Measurements from ENCODE around the gene CTRB1. TPM values are rescaled to one million over a fixed set of nuclear protein-coding genes. Genes with fewer than 3 reads are reported as not detected.
"Not testable (repeated sequence)": the region's sequence is repeated elsewhere in the genome, so short reads cannot be mapped to it uniquely, and the experiment has no call there.

The CTRB1 gene
- polyA plus RNA-seq, 12 donors = 0.26 to 0.72 (median 0.51) TPM; not detected in 8

DNA sequence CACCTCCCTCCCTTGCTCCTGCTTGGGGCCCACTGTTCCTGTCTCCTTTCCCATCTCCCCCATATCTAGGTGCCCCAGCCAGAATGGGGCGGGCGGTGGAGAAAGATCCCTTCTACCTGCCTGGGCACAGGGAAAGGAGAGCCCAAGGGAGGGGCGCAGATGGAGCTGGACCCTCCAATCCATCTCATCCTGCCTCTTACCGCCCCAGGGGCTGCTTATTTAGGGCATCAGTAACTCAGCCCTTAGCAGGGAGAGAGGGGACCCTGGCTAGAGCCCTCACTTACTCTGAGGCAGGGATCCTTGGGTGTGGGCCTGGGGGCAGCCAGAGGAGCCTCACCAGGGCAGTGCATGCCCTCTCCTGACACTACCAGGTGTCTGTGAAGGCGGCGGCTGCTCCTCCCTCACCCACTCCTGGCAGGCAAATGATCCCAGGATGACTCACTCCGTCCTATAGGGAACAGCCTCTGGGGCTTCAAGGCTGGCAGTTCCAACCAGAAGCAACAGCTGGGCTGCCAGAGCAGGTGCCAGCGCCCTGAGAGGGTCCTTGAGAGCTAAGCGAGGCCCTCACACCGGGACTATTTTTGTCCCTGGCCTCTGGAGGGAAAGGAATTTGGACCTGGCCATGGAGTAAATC is 49.0 kb downstream of the CTRB1 start:
- no peak for DNase-seq

- DNase-seq = not testable (repeated sequence)
Measured at GRCh38 chr16:75269358-75269757, 50.6 kb downstream of the CTRB1 start.

DNA sequence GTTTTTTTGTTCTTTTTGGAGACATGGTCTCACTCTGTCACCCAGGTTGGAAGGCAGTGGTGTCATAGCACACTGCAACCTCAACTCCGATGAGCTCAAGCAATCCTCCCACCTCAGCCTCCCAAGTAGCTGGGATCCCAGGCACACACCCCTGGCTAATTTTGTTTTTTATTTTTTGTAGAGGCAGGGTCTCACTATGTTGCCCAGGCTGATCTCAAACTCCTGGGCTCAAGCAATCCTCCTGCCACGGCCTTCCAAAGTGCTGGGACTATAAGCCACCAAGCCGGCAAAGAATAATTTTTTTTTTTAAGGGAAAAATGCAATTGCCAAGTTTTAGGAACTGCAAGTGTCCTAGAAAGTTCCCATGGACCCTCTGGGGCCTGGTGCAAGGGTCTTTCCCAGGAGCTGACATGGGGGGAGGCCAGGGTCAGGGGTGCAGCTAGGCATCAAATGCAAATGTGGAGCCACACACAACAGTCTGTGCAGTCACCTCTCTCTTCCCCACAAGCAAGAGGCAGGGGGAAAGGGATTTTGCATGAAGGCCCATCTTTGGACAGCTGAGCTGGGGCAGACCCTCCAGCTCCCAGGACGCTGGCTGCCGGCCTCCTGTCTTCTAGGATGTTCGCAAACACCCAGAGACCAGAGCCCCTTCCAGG is 52.8 kb downstream of the CTRB1 start:
- no peak for DNase-seq

DNA sequence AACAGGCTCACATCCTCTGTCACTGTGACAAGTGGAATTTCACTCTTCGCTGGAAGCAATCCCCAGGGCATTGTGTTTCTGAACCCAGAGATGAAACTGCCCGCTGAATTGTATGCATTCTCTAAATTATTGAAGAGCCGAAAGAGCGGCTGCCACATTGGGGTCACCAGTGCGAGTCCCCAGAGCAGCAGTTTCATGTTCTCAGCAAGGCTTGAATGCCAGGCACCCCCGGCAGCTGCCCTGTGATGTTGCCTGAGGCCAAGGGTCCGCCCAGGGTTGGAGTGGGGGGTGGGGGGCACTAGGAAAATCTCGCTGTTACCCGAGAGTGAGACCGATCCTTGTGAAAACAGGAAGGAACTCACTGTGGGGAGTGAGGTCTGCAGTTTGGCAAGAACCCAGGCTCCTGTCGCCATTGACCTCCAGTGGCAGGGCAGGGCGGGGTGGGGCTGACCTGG is 53.3 kb downstream of the CTRB1 start:
- no peak for DNase-seq

GRCh38 chr16:75272629-75273028 is 53.8 kb downstream of the CTRB1 start:
- DNase-seq = not testable (repeated sequence)

DNA sequence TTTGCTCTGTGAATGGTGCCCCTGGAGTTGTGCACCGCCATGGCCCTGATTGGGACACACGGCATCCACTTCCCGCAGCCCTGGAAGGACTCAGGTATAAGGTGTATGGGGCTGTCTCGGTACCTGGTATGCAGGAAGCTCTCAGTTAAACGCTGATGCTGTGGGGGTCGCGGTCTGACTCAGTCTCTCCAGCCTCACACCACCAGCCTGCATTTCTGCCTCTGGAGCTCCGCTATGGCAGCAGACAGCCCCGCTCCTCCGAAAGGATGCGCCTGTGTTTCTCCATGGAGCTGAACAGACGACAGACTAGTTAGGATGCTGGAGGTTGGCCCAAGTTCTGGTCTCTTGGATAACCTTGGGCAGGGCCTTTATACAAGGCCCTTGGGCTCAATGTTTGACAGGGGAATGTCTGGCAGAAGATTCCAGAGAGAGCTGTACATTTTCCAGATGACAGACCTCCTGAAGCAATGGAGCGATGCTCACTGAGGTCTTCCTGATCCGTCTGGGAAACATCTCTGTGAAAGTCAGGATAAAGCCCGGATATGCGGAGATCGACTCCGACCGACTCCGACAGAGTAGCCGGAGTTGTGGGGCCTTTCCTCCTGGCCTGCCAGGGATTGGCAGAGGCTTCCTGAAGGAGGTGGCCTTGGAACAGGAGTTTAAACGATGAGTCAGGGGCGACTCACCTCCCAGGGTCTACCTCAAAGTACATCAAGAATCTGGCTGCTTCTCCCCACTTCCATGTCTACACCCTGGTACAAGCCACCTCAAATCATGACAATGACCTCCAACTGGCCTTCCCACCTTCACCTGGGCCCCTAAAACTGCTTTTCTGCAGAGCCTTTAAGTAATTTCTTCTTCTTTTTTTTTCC is 54.5 kb downstream of the CTRB1 start:
- DNase-seq = no peak

Other genes starting within 250 kb of the CTRB1 start
- 10 to 100 TPM in 11 of 12 donors, not detected in 1; 37.0 to 84.5 (median 48.7) TPM for gene WDR59, start 233.9 kb upstream of the CTRB1 start, polyA plus RNA-seq (ENCODE audit: insufficient read length in 12 of 12)
- gene ZNRF1, start 220.0 kb upstream of the CTRB1 start, polyA plus RNA-seq (ENCODE audit: insufficient read length in 12 of 12) = 10 to 100 TPM in 11 of 12 donors, not detected in 1; 37.6 to 99.0 (median 40.8) TPM
- gene LDHD, start 102.2 kb upstream of the CTRB1 start, polyA plus RNA-seq (ENCODE audit: insufficient read length in 12 of 12) = 1 to 10 TPM in 9 of 12 donors, under 1 TPM in 1, not detected in 2; 0.63 to 3.3 (median 2.2) TPM
- 10 to 100 TPM in 10 of 12 donors, 1 to 10 TPM in 1, not detected in 1; 8.5 to 19.6 (median 14.0) TPM for gene ZFP1, start 70.5 kb upstream of the CTRB1 start, polyA plus RNA-seq (ENCODE audit: insufficient read length in 12 of 12)
- under 1 TPM in 6 of 12 donors, not detected in 6; 0.17 to 0.85 (median 0.44) TPM for gene CTRB2, start 11.8 kb upstream of the CTRB1 start, polyA plus RNA-seq (ENCODE audit: insufficient read length in 12 of 12)
- 10 to 100 TPM in 11 of 12 donors, not detected in 1; 36.4 to 86.5 (median 42.8) TPM for gene BCAR1, start 32.6 kb downstream of the CTRB1 start, polyA plus RNA-seq (ENCODE audit: insufficient read length in 12 of 12)
- gene CFDP1, start 214.5 kb downstream of the CTRB1 start, polyA plus RNA-seq (ENCODE audit: insufficient read length in 12 of 12) = 100 to 1,000 TPM in 3 of 12 donors, 10 to 100 TPM in 8, not detected in 1; 69.9 to 127 (median 91.3) TPM
- 10 to 100 TPM in 11 of 12 donors, not detected in 1; 17.3 to 28.8 (median 20.4) TPM for gene TMEM170A, start 245.7 kb downstream of the CTRB1 start, polyA plus RNA-seq (ENCODE audit: insufficient read length in 12 of 12)